Nucleus accumbens (tissue), 56 donors: ENCODE data around the gene APLN.

Experiments
- DNase-seq, 56 donors: peaks; one replicate each; lab custom pipeline; 2025; lab: John Stamatoyannopoulos, UW

APLN gene

GRCh38 chrX:129663171-129663570, 8.4 kb upstream of the APLN start:
- no peak for DNase-seq

DNA sequence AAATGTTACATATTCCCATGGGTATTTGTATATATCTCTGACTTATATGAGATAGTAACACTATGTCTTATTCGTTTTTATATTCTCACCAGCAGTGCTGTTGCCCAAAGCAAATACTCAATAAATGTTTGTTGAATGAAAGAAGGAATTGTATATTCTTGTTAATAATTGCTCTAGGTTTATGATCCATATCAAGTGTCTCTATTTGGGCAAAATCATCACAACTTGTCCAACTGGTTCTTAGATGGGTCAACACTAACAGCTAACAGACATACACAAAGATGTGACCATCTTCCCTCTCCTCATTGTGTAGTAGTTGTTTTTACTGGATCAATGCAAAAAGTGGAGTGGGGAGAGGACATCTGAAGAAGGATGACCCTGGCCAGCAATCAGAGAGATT, 6.6 kb upstream of the APLN start:
- no peak for DNase-seq

GRCh38 chrX:129659861-129660260, 5.1 kb upstream of the APLN start:
- no peak for DNase-seq

DNA sequence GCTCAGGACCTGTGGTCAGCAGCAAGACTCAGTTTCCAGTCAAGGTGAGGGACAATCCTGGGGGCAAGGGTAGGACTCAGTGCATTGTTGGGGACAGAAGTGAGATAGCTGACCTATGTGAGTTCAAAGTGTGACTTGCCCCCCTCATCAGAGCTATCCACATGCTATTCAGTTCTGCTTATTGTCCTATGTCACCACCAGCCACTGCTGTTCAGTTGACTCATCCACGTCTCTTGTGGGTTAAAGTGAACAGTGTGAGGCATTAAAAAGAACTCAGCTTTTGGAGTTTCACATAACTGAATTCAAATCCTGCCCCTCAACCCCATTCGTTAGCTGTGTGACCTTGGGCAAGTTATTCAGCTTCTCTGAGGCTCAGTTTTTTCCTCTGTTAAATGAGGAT, 4.4 kb upstream of the APLN start:
- DNase-seq, result no peak

DNA sequence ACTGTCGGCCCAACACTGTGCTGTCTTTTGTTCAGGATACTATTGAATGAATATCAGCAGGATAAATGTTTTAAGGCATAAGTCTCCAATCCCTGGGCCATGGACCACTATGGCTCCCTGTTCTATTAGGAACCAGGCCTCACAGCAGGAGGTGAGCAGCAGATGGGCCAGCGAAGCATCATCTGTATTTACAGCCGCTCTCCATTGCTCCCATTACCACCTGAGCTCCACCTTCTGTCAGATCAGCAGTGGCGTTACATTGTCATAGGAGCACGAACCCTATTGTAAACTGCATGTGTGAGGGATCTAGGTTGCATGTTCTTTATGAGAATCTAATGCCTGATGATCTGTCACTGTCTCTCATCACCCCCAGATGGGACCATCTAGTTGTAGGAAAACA, 3.7 kb upstream of the APLN start:
- no peak for DNase-seq

- DNase-seq, result no peak
These were observed 942 bp upstream of the APLN start for GRCh38 chrX:129655547-129656249.

DNA sequence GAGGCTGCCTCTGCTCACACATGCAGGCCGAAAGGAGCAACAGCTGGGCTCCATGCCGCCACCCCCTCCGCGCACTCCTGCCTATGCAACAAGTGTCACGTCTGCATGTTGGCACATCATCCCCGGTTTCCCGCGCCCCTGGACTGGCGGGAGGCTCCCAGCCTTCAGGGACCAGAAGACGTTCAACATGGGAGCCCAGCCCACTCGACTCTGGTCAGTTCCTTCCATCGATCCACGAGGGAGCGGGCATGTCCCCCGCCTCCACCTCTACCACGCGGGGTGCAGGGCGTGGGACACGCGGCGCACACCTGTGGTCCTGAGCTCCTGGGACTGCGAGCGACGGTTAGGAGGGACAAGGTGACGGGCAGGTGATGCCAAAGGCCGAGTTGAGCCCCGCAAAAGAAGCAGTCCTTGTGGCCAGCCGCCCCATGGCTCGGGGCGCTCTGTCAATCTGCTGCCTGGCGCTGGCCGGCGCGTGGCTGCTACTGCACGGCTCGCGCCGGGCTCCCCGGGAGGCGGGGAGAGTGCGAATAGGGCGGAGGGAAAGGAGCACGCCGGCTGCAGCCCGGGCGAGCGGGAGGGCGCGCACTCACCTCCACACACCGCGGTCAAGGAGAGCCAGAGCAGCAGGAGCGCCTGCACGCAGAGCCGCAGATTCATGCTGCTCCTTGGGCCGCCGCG, 645 bp downstream of the APLN start:
- peak in 4 of 56 donors; percentile 11 to 34 (median 20) for DNase-seq

DNA sequence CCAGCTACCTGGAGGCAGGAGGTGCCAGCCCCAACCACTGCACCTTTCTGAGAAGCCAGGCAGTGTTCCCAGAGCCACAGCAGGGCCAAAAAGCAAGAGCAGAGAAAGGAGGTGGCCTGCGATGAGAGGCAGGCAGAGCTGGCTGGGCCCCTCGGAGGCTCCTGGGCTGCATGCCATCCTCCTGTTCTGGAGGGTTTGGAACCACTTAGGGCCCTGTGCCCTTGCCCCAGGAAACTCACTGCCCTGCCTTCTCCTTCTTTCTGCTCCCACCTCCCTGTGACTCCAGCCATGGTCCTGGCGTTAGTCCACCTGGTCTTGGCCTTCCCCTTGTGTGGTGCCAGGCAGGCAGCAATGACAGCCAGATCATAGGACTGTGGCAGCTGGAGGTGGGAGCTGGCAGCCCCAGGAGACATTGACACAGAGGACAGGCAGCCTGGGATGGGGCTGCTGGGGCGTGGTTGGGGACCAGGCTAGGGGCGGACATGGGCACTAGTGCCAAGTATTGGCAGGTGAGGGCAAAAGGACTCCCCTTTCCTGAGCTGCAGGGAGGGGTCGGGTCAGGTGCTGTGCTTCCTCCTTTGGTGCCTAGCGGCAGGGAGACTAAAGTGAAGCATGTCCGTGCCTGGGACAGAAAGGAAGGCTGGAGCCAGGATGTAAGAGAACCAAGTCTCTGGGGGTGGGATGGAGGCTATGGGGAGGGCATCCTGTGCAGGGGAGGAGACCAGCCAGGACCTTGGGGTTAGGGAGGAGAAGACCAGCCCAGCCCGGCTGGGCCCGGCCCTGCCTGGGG, 1.4 kb downstream of the APLN start:
- DNase-seq, result peak in 12 of 56 donors; percentile 1 to 40 (median 10)

- no peak for DNase-seq
These were observed 2.1 kb downstream of the APLN start for GRCh38 chrX:129652565-129653169.

DNA sequence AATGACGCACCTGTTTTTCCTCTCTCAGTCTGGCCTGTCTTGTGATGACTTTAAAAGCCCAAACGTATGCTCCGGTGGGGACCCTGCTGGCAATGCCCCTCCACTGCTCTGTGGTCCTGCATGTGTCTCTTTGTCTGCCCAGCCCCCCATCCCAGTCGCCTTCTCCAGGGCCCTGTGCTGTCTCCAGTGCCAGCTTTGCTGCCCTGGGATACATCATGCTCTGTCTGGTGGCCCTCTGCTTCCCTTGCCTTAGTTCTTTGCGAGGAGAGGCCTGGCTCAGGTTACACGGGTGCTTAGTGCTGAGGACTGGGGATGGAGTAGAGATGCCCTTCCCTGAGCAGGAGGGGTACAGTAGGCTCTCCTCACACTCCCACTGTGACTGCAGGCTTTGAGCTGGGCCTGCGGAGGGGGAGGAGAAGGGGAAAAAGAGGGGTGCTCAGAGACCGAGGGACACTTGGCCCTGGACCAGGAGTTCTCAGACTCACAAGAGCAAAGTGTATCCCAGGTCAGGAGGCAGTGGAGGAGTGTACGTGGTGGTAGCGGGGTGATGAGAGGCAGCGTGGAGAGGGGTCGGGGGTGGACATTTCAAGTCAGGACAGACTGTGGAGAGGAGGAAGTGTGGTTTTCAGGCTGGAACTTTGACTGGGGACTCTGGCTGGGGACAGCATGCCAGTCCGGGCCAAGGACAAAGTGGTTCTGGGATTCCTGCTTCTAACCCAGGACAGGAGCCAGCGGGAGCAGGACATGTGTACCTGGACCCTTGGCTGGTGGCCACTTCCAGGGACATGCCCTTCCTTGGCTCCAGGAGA, 2.8 kb downstream of the APLN start:
- DNase-seq, result no peak

DNA sequence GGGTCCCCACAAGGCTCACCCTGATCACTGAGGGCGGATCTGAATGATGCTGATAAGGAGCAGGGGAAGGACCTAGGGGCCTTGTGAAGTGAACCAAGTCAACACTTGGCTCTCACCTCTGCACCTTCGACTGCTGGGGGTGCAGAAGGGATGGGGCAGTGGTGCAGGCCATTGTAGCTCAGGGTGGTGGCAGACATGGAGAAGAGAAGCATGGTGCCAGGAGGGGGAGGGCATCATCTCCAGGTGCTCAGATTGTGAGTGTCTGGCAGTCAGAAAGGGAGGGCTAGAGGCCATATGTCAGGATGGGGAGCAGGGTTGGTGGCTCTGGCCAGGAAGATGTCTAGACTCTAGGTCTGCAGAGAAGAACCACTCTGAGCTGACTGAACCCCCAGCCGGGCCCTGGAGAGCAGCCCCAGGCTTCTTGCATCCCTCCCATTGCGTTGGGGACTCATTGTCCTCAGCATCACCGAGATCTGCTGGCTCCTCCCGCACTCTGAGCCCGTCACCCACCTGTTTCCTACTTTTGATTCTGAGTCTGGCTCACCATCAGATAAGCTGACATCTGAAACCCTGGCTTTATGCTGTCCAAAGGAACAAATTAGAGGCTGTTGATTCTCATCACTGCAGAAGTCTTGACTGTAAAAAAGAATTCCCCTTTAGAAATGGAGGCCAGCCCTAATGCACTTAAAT, 3.8 kb downstream of the APLN start:
- no peak for DNase-seq

GRCh38 chrX:129650183-129650689, 4.5 kb downstream of the APLN start:
- no peak for DNase-seq

GRCh38 chrX:129649268-129650182, 5.2 kb downstream of the APLN start:
- DNase-seq, result no peak

DNA sequence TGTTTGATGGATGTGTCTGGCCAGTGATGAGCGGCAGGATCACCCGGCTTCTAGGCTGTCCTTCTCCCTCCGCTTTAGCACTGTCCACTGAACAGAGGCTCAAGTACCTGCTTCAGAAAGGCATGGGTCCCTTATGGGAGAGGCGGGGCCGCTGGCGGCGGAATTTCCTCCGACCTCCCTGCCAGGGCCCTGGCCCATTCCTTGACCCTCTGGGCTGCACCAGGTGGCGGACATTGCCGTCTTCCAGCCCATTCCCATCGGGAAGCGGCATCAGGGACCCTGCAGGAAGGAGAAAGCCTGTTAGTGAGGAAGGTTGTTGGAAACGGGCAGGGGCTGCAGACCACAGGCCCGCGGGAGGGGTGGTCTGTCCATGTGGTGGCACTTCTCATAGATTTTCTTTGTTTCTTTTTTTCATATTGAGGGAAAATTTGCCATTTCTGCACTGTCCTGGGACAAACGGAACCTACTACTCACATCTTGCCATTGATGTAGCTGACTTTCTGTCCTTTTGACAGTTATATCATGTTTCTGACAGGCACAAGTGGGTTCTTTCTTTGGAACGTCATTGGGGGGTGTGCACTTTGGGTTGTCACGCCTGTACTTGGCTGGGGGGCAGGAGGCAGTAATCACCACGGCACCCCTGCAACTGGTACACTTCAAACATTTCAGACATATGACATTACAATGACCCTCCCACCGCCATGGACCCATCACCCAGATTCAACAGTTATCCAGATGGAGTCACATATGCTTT, 6.1 kb downstream of the APLN start:
- no peak for DNase-seq

- DNase-seq, result no peak
These were observed 7.0 kb downstream of the APLN start for GRCh38 chrX:129647418-129648410.
